HepG2 (cell line): ENCODE results near the gene RPS6KA2.

Experiments used
- ELF1 ChIP-seq: sonication (generic); formaldehyde crosslinking; IDR thresholded peaks from 2 replicates; pipeline ENCODE4 v1.4.0; 2020; ENCODE audit warnings: missing genetic modification reagents
- NCOR1 ChIP-seq: fragments of 200-600 bp; sonication (generic); IDR thresholded peaks from 2 replicates; pipeline ENCODE4 v1.7.0; 2017; ENCODE audit warnings: antibody characterized with exemption, low read length, borderline replicate concordance
- SIN3A ChIP-seq: IDR thresholded peaks from 2 replicates; pipeline ENCODE4 v1.6.1; 2011; ENCODE audit warnings: low read depth, mild to moderate bottlenecking, control low read depth, low read length, borderline replicate concordance
- SNAI1 ChIP-seq: sonication (generic); formaldehyde crosslinking; IDR thresholded peaks from 2 replicates; pipeline ENCODE4 v1.5.0; 2020; ENCODE audit warnings: mild to moderate bottlenecking, missing genetic modification reagents, borderline replicate concordance
- THAP11 ChIP-seq: IDR thresholded peaks from 2 replicates; pipeline ENCODE4 v1.6.1; 2016; ENCODE audit warnings: missing biosample characterization, missing genetic modification reagents
- ZNF124 ChIP-seq: sonication (generic); formaldehyde crosslinking; IDR thresholded peaks from 2 replicates; pipeline ENCODE4 v1.4.0; 2020; ENCODE audit warnings: missing genetic modification reagents
- ZNF136 ChIP-seq: sonication (generic); formaldehyde crosslinking; IDR thresholded peaks from 2 replicates; pipeline ENCODE4 v1.8.1; 2022; ENCODE audit warnings: low read depth, mild to moderate bottlenecking, moderate library complexity, missing genetic modification reagents
- ZNF460 ChIP-seq: sonication (generic); formaldehyde crosslinking; IDR thresholded peaks from 2 replicates; pipeline ENCODE4 v1.5.1; 2020; ENCODE audit warnings: missing genetic modification reagents, mild to moderate bottlenecking, borderline replicate concordance
- ZNF619 ChIP-seq: sonication (generic); formaldehyde crosslinking; IDR thresholded peaks from 2 replicates; pipeline ENCODE4 v1.4.0; 2020; ENCODE audit warnings: mild to moderate bottlenecking, missing genetic modification reagents
- TF ChIP-seq, protein P1 (sequence below), 2 experiments: sonication (generic) in 1 of 2; formaldehyde crosslinking in 1 of 2; IDR thresholded peaks; 2 replicates each; pipeline versions ENCODE4 v1.4.0 to v1.6.1; 2016 to 2020; ENCODE audit warnings: borderline replicate concordance in 1 of 2, low read depth in 1 of 2, mild to moderate bottlenecking in 1 of 2, missing genetic modification reagents in 1 of 2
- TF ChIP-seq, protein P2 (sequence below): sonication (generic); formaldehyde crosslinking; IDR thresholded peaks from 2 replicates; pipeline ENCODE4 v1.8.1; 2023; ENCODE audit warnings: missing genetic modification reagents, inconsistent platforms, borderline replicate concordance
- TF ChIP-seq, protein P3 (sequence below): sonication (generic); formaldehyde crosslinking; IDR thresholded peaks from 2 replicates; pipeline ENCODE4 v1.5.0; 2020; ENCODE audit warnings: mild to moderate bottlenecking, missing genetic modification reagents, moderate library complexity
- TF ChIP-seq, protein P4 (sequence below): sonication (generic); formaldehyde crosslinking; IDR thresholded peaks from 2 replicates; pipeline ENCODE4 v1.4.0; 2020; ENCODE audit warnings: missing genetic modification reagents, borderline replicate concordance
- TF ChIP-seq, protein P5 (sequence below): sonication (generic); formaldehyde crosslinking; IDR thresholded peaks from 2 replicates; pipeline ENCODE4 v1.4.0; 2020; ENCODE audit warnings: mild to moderate bottlenecking, missing genetic modification reagents, borderline replicate concordance

DNA sequence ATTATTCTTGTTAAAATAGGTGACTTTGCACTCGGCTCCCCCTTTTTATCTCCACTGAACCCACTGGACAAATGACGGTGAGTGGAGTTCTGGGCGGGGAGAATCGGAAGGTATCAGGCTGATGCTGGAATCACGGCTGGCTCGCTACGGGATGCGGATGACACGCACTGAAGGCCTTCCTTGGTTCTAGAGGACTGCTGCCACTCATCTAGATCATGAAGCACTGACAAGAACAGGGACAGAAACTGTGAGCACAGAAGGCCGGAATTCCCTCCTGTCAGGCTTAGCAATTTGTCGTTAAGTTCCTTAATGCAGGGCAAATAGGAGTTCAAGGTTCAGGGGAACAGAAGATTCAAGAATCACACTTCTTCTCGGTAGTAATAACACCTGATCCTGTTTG, 154.4 kb downstream of the RPS6KA2 start:
- TF ChIP-seq ZNF460 (CRISPR knock-in tag) (no peak), ELF1 (CRISPR knock-in tag) (no peak), SNAI1 (CRISPR knock-in tag) (no peak), SIN3A (no peak), NCOR1 (no peak), ZNF619 (CRISPR knock-in tag) (no peak), ZNF124 (no peak), THAP11 (CRISPR knock-in tag) (no peak), ZNF136 (CRISPR knock-in tag) (no peak)
- TF ChIP-seq, protein P1, sequence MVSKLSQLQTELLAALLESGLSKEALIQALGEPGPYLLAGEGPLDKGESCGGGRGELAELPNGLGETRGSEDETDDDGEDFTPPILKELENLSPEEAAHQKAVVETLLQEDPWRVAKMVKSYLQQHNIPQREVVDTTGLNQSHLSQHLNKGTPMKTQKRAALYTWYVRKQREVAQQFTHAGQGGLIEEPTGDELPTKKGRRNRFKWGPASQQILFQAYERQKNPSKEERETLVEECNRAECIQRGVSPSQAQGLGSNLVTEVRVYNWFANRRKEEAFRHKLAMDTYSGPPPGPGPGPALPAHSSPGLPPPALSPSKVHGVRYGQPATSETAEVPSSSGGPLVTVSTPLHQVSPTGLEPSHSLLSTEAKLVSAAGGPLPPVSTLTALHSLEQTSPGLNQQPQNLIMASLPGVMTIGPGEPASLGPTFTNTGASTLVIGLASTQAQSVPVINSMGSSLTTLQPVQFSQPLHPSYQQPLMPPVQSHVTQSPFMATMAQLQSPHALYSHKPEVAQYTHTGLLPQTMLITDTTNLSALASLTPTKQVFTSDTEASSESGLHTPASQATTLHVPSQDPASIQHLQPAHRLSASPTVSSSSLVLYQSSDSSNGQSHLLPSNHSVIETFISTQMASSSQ (IDR thresholded peaks at IDR 0.05; ENCODE audit: low read depth): no peak
- TF ChIP-seq, protein P1 (CRISPR knock-in tag; IDR thresholded peaks at IDR 0.05; ENCODE audit: borderline replicate concordance): no peak
- TF ChIP-seq, protein P2, sequence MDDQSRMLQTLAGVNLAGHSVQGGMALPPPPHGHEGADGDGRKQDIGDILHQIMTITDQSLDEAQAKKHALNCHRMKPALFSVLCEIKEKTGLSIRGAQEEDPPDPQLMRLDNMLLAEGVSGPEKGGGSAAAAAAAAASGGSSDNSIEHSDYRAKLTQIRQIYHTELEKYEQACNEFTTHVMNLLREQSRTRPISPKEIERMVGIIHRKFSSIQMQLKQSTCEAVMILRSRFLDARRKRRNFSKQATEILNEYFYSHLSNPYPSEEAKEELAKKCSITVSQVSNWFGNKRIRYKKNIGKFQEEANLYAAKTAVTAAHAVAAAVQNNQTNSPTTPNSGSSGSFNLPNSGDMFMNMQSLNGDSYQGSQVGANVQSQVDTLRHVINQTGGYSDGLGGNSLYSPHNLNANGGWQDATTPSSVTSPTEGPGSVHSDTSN (CRISPR knock-in tag): no peak
- TF ChIP-seq, protein P3, sequence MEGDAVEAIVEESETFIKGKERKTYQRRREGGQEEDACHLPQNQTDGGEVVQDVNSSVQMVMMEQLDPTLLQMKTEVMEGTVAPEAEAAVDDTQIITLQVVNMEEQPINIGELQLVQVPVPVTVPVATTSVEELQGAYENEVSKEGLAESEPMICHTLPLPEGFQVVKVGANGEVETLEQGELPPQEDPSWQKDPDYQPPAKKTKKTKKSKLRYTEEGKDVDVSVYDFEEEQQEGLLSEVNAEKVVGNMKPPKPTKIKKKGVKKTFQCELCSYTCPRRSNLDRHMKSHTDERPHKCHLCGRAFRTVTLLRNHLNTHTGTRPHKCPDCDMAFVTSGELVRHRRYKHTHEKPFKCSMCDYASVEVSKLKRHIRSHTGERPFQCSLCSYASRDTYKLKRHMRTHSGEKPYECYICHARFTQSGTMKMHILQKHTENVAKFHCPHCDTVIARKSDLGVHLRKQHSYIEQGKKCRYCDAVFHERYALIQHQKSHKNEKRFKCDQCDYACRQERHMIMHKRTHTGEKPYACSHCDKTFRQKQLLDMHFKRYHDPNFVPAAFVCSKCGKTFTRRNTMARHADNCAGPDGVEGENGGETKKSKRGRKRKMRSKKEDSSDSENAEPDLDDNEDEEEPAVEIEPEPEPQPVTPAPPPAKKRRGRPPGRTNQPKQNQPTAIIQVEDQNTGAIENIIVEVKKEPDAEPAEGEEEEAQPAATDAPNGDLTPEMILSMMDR (CRISPR knock-in tag): no peak
- TF ChIP-seq, protein P4, sequence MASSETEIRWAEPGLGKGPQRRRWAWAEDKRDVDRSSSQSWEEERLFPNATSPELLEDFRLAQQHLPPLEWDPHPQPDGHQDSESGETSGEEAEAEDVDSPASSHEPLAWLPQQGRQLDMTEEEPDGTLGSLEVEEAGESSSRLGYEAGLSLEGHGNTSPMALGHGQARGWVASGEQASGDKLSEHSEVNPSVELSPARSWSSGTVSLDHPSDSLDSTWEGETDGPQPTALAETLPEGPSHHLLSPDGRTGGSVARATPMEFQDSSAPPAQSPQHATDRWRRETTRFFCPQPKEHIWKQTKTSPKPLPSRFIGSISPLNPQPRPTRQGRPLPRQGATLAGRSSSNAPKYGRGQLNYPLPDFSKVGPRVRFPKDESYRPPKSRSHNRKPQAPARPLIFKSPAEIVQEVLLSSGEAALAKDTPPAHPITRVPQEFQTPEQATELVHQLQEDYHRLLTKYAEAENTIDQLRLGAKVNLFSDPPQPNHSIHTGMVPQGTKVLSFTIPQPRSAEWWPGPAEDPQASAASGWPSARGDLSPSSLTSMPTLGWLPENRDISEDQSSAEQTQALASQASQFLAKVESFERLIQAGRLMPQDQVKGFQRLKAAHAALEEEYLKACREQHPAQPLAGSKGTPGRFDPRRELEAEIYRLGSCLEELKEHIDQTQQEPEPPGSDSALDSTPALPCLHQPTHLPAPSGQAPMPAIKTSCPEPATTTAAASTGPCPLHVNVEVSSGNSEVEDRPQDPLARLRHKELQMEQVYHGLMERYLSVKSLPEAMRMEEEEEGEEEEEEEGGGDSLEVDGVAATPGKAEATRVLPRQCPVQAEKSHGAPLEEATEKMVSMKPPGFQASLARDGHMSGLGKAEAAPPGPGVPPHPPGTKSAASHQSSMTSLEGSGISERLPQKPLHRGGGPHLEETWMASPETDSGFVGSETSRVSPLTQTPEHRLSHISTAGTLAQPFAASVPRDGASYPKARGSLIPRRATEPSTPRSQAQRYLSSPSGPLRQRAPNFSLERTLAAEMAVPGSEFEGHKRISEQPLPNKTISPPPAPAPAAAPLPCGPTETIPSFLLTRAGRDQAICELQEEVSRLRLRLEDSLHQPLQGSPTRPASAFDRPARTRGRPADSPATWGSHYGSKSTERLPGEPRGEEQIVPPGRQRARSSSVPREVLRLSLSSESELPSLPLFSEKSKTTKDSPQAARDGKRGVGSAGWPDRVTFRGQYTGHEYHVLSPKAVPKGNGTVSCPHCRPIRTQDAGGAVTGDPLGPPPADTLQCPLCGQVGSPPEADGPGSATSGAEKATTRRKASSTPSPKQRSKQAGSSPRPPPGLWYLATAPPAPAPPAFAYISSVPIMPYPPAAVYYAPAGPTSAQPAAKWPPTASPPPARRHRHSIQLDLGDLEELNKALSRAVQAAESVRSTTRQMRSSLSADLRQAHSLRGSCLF: no peak
- TF ChIP-seq, protein P5, sequence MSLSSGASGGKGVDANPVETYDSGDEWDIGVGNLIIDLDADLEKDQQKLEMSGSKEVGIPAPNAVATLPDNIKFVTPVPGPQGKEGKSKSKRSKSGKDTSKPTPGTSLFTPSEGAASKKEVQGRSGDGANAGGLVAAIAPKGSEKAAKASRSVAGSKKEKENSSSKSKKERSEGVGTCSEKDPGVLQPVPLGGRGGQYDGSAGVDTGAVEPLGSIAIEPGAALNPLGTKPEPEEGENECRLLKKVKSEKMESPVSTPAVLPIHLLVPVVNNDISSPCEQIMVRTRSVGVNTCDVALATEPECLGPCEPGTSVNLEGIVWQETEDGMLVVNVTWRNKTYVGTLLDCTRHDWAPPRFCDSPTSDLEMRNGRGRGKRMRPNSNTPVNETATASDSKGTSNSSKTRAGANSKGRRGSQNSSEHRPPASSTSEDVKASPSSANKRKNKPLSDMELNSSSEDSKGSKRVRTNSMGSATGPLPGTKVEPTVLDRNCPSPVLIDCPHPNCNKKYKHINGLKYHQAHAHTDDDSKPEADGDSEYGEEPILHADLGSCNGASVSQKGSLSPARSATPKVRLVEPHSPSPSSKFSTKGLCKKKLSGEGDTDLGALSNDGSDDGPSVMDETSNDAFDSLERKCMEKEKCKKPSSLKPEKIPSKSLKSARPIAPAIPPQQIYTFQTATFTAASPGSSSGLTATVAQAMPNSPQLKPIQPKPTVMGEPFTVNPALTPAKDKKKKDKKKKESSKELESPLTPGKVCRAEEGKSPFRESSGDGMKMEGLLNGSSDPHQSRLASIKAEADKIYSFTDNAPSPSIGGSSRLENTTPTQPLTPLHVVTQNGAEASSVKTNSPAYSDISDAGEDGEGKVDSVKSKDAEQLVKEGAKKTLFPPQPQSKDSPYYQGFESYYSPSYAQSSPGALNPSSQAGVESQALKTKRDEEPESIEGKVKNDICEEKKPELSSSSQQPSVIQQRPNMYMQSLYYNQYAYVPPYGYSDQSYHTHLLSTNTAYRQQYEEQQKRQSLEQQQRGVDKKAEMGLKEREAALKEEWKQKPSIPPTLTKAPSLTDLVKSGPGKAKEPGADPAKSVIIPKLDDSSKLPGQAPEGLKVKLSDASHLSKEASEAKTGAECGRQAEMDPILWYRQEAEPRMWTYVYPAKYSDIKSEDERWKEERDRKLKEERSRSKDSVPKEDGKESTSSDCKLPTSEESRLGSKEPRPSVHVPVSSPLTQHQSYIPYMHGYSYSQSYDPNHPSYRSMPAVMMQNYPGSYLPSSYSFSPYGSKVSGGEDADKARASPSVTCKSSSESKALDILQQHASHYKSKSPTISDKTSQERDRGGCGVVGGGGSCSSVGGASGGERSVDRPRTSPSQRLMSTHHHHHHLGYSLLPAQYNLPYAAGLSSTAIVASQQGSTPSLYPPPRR (CRISPR knock-in tag): no peak
